Ishikawa (cell line): ENCODE measurements around the gene KIF13A.

ENCODE experiments used
- CEBPB ChIP-seq: IDR thresholded peaks from 2 replicates; pipeline ENCODE4 v1.6.1; 2012
- CREB1 ChIP-seq: IDR thresholded peaks from 2 replicates; pipeline ENCODE4 v1.6.1; 2012; ENCODE audit warnings: low read depth
- EGR1 ChIP-seq: IDR thresholded peaks from 2 replicates; pipeline ENCODE4 v1.6.1; 2012
- EP300 ChIP-seq: IDR thresholded peaks from 2 replicates; pipeline ENCODE4 v1.6.1; 2012; ENCODE audit warnings: borderline replicate concordance
- FOXM1 ChIP-seq: IDR thresholded peaks from 2 replicates; pipeline ENCODE4 v1.6.1; 2012; ENCODE audit warnings: low read depth, borderline replicate concordance
- NFIC ChIP-seq: IDR thresholded peaks from 2 replicates; pipeline ENCODE4 v1.6.1; 2012
- RAD21 ChIP-seq: IDR thresholded peaks from 2 replicates; pipeline ENCODE4 v1.6.1; 2012; ENCODE audit warnings: low read depth
- REST ChIP-seq: IDR thresholded peaks from 2 replicates; pipeline ENCODE4 v1.6.1; 2012; ENCODE audit warnings: low read depth, mild to moderate bottlenecking
- TAF1 ChIP-seq: IDR thresholded peaks from 2 replicates; pipeline ENCODE4 v1.6.1; 2012; ENCODE audit warnings: low read depth, mild to moderate bottlenecking
- TCF12 ChIP-seq: IDR thresholded peaks from 2 replicates; pipeline ENCODE4 v1.6.1; 2012; ENCODE audit warnings: low read depth
- TEAD4 ChIP-seq: IDR thresholded peaks from 2 replicates; pipeline ENCODE4 v1.6.1; 2012
- USF1 ChIP-seq: IDR thresholded peaks from 2 replicates; pipeline ENCODE4 v1.6.1; 2012
- YY1 ChIP-seq: IDR thresholded peaks from 2 replicates; pipeline ENCODE4 v1.6.1; 2012; ENCODE audit warnings: low read depth
- ZBTB7A ChIP-seq: IDR thresholded peaks from 2 replicates; pipeline ENCODE4 v1.6.1; 2012; ENCODE audit warnings: low read depth
- TF ChIP-seq, protein P1 (sequence below): IDR thresholded peaks from 2 replicates; pipeline ENCODE4 v1.6.1; 2012

The KIF13A gene

GRCh38 chr6:17829905-17830304 lies 157.5 kb downstream of the KIF13A start:
- TF ChIP-seq NFIC (no peak), CEBPB (no peak), EGR1 (no peak), TAF1 (no peak), USF1 (no peak), TCF12 (no peak), FOXM1 (no peak), EP300 (no peak), YY1 (no peak), CREB1 (no peak), ZBTB7A (no peak), REST (no peak), RAD21 (no peak)
- TF ChIP-seq, protein P1, sequence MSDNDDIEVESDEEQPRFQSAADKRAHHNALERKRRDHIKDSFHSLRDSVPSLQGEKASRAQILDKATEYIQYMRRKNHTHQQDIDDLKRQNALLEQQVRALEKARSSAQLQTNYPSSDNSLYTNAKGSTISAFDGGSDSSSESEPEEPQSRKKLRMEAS, result no peak

- TF ChIP-seq TEAD4 (no peak), CEBPB (no peak), REST (no peak), EGR1 (no peak), CREB1 (no peak), TAF1 (no peak), ZBTB7A (no peak), TCF12 (no peak), RAD21 (no peak), EP300 (no peak), FOXM1 (no peak), USF1 (no peak), NFIC (no peak), YY1 (no peak)
- TF ChIP-seq, protein P1, result no peak
Observed at GRCh38 chr6:17828149-17828548, 159.3 kb downstream of the KIF13A start.

GRCh38 chr6:17826301-17826700 lies 161.1 kb downstream of the KIF13A start:
- TF ChIP-seq YY1, result no peak
- TF ChIP-seq TCF12, result no peak
- no peak for TF ChIP-seq TEAD4
- TF ChIP-seq EP300, result no peak
- no peak for TF ChIP-seq EGR1
- no peak for TF ChIP-seq RAD21
- no peak for TF ChIP-seq CEBPB
- no peak for TF ChIP-seq NFIC
- TF ChIP-seq CREB1, result no peak

- TF ChIP-seq RAD21, result no peak
- TF ChIP-seq TCF12, result no peak
- no peak for TF ChIP-seq FOXM1
- no peak for TF ChIP-seq REST
- TF ChIP-seq TAF1, result no peak
- TF ChIP-seq EP300, result no peak
- no peak for TF ChIP-seq TEAD4
- no peak for TF ChIP-seq ZBTB7A
- TF ChIP-seq USF1, result no peak
- TF ChIP-seq EGR1, result no peak
- no peak for TF ChIP-seq YY1
- TF ChIP-seq CREB1, result no peak
- TF ChIP-seq, protein P1, result no peak
Observed at GRCh38 chr6:17820055-17820454, 167.4 kb downstream of the KIF13A start.
